NCI-H1092 treated with DMSO at 0.1 percent for 48 hours (cell line): Measurements from ENCODE around the gene IQGAP2.
"Not testable (repeated sequence)": the region's sequence is repeated elsewhere in the genome, so short reads cannot be mapped to it uniquely, and the experiment has no call there.

Source experiments
- DNase-seq: peaks from one replicate; lab custom pipeline; 2025; lab: John Stamatoyannopoulos, UW

The IQGAP2 gene

GRCh38 chr5:76402886-76403765, at the start of gene IQGAP2:
Gene IQGAP2, plus strand, starts transcription at chr5:76403285. Its CDS starts 261 bp downstream, at chr5:76403546.
- no peak for DNase-seq

DNA sequence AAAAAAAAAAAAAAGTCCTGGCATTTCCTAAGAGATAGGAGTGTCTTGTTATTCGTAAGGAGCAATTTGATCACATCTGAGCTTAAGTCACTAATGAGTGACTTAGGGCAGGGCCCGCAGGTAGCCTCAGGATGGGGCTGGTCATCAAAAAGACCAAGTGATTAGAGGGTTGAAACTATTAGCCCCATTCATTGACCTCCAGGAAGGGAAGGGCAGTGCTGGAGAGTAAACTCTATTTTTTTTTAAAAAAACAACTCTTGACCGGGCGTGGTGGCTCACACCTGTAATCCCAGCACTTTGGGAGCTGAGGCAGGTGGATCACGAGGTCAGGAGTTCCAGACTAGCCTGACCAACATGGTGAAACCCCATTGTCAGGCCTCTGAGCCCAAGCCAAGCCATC, 46.2 kb upstream of the IQGAP2 start:
- DNase-seq = no peak

GRCh38 chr5:76363352-76364225, 39.5 kb upstream of the IQGAP2 start:
- no peak for DNase-seq

DNA sequence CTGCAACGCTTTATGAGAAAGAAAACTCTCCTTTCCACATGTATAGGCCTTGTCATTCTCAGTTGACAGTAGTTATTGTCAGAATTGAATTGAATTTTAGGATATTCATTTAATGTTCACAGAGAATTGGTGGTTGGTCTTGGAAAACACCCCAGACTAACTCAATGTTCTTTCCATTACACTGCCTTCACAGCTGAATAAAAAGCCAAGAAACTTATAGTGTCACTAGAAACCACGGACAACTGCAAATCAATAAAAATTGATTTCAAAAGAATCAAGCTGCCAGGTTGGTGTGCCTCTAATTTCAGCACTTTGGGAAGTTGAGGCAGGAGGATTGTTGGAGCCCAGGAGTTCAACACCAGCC, 38.9 kb upstream of the IQGAP2 start:
- DNase-seq = no peak

DNA sequence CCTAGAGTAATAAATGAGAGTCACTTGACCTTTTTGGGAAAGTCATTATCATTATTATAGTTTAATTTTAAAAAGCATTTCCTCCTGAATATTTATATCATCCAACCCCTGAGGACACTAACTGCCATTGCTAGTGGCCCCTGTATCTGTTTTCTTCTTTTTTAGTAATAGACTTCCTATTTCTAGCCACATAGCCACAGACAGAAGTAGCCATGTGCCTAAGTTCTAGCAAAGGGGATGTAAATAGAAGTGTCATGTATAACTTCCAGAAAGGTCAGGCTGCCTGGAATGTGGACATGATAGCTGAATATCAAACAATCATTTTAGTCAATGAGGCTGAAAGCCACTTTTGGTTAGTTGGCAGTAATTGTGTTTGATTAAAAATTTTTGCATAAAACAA, 37.5 kb upstream of the IQGAP2 start:
- no peak for DNase-seq

DNA sequence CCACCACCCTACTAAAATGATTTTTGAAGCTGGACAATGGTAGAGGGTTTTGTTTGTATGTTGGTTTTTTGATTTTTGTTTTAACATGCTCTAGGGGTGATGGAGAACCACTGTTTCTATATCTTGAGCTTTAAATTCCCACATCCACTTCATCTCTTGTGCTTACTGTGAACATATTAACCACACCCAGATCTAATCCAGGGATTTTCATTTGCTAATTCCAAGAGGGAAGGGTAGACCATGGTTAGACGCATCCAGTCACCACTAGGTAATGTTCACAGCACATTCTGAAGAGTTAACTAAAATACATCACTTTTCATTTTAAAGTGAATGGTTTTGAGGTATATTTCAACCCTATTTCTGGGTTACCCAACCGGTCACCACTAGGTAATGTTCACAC, 36.5 kb upstream of the IQGAP2 start:
- no peak for DNase-seq

DNA sequence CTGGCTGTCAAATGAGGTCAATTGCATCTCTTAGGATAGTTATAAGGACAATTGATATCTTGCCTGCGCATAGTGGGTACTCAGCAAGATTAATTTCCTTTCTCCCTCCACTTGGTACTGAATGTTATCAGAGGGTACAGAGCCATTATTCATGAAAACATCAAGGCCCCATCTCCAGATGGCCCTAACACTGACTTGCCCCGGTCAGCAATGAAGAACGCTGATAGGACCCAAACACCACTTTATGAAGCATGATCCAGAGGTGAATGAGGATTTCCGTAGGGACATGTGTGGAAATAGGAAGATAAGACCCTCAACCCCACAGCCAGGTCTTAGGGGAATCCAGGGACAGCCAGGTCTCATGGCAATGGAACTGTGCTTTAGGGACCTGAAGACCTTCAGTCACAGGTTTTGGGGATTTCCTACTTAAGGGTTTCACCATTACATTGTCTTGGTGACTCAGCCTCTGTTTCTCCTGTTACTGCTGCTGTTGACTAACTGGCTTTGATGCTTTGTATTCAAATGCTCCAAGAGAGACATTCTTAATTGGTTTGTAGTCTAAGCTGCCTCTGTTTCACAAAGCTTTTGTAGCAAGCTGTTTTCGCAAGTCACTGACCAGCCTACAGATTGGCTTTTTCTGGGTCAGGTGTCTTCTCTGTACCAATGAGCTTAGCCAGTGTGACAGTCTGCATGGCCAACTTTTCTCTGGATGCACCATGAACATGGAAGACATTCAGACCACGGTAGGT, 35.3 kb upstream of the IQGAP2 start:
- no peak for DNase-seq

- DNase-seq = no peak
Observed at GRCh38 chr5:76368941-76369340, 34.1 kb upstream of the IQGAP2 start.

DNA sequence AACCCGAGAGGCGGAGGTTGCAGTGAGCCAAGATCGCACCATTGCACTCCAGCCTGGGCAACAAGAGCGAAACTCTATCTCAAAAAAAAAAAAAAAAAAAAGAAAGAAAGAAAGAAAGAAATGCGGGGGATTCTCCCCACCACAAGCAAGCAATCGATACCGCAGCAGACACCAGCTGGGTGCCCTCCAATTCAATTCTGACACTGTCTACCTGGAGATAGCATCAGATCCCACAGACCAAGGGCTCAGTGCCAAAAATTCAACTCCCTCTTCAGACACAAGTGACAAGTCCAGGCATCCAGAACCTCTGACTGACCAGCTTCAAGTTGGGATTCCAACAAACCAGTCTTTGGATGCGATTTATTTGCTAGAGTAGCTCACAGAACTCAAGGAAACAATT, 33.4 kb upstream of the IQGAP2 start:
- DNase-seq = not testable (repeated sequence)

DNA sequence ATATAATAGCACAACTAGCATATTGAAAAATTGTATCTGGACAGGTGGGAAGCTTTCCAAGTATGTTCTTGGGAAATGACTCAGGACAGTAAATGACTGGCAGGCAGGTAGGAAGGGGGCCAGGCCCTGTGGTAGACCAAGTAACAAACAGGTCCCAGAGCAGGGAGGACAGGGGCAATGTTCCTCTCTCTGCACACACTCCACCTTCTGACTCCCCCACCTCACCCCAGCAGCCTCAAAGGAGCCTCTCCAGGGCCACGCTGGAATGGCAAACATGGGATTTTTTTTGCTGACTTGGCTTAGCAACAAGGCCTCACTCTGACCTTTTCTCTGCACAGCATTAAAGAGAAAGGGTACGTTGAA, 31.1 kb upstream of the IQGAP2 start:
- DNase-seq = no peak

- DNase-seq = no peak
Observed at GRCh38 chr5:76372323-76373054, 30.6 kb upstream of the IQGAP2 start.

DNA sequence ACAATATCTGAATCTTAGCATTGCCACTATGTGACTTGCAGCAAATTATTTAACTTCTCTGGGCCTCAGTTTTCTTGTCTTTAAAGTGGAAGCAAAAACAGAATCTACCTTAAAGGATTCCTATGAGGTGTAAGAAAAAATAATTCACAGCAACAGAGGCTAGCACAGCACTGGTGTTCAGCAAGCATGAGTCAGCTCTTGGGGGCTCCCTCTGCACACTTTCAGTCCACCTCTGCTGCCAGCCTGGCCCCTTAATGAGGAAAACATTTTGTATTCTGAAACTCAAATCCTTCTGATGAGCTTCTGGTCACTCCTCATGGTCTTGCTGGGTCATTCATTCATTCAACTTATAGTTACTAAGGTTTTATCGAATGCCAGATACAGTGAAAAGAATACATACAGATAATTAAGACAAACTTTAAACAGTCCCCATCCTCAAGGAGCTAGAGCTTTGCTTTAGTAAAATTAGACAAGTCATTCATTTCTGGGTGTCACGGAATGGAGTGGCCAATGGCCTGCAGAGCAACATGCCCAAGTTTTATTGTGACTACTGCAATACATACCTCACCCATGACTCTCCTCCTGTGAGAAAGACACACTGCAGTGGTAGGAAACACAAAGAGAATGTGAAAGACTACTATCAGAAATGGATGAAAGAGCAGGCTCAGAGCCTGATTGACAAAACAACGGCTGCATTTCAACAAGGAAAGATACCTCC, 26.8 kb upstream of the IQGAP2 start:
- no peak for DNase-seq

DNA sequence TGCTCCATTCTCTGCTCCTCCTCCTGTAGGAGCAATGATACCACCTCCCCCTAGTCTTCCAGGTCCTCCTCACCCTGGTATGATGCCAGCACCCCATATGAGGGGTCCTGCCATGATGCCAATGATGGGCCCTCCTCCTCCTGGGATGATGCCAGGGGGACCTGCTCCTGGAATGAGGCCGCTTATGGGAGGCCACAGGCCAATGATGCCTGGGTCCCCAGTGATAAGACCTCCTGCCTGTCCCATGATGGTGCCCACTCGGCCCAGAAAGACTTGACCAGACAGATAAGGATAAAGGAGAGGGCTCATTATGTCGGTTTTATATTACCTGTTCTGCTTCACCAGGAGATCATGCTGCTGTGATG, 26.2 kb upstream of the IQGAP2 start:
- no peak for DNase-seq

GRCh38 chr5:76378355-76378754, 24.7 kb upstream of the IQGAP2 start:
- no peak for DNase-seq

- no peak for DNase-seq
Observed at GRCh38 chr5:76379316-76379715, 23.8 kb upstream of the IQGAP2 start.

DNA sequence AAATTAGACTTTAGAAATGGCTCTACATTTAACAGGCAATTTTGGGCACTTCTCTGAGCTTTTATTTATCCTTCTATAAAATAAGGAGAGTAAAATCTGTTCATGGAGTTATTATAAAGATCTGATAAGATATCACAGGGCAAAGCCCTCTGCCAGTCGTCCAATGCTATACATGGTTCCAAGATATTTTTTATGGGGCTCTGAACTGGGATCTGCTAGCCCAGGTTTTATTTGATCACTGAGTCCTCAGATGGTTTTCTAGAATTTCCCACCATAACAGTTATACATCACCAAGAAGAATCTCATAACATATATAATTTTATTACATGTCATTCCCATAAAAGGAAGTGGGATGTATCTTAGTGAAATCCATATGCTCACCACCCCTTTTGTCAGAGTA, 23.2 kb upstream of the IQGAP2 start:
- no peak for DNase-seq

DNA sequence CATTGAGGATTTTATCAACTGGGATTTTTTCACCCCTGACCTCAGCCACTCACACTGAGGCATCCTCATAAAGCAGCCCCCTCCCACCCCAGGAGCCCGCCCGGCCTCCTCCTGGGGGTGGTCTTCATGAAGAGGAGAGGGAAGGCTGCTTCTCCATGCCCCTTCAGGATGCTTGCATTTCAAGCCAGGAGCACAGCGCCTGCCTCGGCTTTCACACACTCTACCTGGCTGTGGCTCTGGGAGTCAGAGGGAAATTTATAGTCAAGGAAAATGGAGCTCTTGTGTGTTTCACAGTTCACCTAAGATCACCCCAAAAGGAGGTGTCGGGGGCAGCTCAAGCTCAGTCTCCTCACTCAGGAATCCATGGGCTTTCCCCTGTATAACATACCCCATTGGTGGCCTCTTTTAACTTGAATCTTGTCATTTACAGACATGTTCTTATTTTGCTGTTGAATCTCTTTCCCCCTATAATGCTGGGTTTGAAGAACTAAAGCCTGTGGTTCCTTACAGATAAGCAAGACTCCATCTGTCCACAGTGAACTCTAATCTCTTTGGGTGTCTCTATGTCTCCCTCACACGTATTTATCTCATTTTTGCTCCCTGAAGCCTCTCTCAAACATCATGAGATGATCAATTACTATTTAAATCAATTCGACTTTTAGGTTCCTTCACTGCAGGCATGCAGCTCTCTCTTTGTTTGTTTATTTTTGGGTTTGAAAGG, 22.6 kb upstream of the IQGAP2 start:
- DNase-seq = no peak

- DNase-seq = no peak
Observed at GRCh38 chr5:76383126-76383832, 19.8 kb upstream of the IQGAP2 start.

GRCh38 chr5:76384189-76384588, 18.9 kb upstream of the IQGAP2 start:
- DNase-seq = no peak

- DNase-seq = no peak
Observed at GRCh38 chr5:76384705-76385104, 18.4 kb upstream of the IQGAP2 start.
